Activated CD4-positive, CD25-positive, alpha-beta regulatory T cell treated with anti-CD3 and anti-CD28 coated beads, Interleukin-2, amount 50 U/mL, for 16 hours (primary cell): ENCODE results near the gene ITCH.
"Not testable (repeated sequence)": the region's sequence is repeated elsewhere in the genome, so short reads cannot be mapped to it uniquely, and the experiment has no call there.

Source experiments
- DNase-seq: peaks from one replicate; pipeline ENCODE4 v3.0.0-alpha.2; 2020; ENCODE audit warnings: low read depth, low spot score

Gene ITCH

DNA sequence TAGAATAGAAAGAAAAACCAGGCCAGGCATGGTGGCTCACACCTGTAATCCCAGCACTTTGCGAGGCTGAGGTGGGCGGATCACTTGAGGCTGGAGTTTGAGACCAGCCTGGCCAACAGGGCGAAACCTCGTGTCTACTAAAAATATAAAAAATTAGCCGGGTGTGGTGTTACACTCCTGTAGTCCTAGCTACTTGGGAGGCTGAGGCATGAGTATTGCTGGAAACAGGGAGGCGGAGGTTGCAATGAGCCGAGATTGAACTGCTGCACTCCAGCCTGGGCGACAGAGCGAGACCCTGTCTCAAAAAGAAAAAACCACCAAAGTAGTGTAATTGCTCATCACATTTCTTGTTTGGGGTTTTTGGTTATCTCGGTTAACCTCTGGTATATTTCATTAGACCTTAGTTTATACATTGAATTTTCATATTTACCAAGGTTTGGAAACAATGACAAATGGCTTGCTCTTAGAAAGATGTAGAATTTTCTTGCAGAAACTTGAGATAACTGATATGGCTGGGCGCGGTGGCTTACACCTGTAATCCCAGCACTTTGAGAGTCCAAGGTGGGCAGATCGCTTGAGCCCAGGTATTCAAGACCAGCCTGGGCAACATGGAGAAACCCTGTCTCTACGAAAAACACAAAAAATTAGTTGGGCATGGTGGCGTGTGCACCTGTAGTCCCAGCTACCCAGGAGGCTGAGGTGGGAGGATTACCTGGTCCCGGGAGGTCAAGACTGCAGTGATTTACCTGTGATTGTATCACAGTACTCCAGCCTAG is 14.2 kb downstream of the ITCH start:
- DNase-seq: no peak

- DNase-seq: no peak
Observed at GRCh38 chr20:34382174-34382573, 19.1 kb downstream of the ITCH start.

DNA sequence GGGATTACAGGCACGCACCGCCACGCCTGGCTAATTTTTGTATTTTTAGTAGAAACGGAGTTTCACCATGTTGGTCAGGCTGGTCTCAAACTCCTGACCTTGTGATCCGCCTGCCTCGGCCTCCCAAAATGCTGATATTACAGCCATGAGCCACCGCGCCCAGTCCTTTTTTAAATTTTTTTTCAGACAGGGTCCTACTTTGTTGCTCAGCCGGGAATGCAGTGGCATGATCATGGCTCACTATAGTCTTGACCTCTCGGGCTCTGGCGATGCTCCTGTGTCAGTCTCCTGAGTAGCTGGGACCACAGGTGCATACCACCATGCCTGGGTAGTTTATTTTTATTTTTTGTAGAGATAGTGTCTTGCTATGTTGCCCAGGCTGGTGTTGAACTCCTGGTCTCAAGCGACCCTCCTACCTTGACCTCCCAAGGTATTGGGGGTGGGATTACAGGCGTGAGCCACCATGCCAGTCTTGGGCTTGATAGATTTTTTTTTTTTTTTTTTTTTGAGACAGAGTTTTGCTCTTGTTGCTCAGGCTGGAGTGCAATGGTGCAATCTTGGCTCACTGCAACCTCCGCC is 19.9 kb downstream of the ITCH start:
- not testable (repeated sequence) for DNase-seq

DNA sequence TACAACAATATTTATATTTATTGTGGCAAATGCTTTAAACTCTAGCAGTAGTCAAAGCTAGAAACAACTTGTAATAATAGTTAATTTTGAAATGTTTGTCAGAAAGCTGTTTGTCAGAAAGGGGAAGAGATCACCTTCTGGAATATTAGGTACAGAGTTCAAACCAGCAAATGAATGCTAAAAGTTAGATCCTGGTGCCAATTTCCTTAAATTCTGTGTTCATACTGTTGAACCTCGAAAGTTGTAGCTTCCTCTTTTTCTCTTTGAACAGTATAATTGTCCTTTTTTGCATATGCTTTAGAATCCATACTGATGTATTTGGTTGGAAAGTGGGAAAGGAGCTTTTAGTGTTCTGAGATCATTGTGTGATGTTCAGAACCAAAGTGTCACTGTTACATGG is 22.4 kb downstream of the ITCH start:
- DNase-seq: no peak

DNA sequence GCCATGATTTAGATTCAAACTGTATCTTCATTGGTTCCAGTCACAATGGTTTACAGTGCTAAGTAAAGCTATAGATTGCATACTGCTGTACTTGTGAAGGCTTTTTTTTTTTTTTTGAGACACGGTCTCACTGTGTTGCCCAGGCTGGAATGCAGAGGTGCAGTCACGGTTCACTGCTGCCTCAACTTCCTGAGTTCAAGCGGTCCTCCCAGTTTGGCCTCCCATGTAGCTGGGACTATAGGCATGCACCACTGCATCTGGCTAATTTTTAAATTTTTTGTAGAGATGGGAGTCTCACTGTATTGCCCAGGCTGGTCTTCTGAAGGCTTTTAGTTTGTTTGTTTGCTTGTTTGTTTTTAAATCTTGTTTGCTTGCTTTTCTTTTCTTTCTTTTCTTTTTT is 24.9 kb downstream of the ITCH start:
- DNase-seq: no peak

DNA sequence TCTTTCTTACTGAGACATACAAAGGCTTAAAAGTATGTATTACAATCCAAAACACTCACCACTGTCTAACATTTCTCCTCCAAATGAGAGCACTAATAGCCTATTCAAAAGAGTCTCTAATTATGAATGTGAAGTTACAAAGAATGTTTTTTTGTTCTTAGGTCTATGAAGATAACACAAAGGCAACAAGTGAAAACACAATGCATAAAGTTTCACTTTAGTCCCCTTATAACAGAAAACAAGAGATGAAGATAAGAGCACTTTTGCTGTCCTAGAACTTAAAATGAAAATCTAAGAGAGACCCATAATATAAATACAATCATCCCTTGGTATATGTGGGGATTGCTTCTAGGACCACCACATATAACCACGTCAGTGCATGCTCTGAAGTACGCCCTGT is 25.6 kb downstream of the ITCH start:
- no peak for DNase-seq

DNA sequence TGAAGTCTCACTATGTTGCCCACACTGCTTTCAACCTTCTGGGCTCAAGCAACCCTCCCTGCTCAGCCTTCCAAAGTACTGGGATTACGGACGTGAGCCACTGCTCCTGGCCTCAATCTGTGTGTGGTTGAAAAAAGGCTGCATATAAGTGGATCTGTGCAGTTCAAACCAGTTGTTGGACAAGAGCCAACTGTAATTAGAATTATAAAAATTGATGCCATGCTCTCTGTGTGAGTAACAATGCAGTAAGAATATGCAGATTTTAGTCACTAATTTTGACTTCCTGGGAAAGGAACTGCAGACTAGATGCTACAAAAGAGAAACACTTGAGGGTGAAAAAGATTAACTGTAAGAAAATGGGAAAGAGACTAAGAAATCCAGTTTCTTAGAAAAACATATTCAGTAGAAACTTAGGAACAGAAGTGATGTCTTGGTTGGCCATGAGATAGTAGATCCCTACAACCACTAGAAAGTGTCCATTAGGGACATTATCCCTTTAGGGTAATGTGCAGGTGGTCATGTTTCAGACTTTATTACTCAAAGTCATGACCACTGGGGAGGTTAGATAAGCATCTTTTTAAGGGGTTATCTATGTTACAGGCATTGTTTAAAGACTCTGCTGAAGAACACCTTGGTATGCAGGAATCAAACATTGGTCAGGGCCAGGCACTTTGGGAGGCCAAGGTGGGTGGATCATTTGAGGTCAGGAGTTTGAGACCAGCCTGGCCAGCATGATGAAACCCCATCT is 26.3 kb downstream of the ITCH start:
- DNase-seq: no peak

DNA sequence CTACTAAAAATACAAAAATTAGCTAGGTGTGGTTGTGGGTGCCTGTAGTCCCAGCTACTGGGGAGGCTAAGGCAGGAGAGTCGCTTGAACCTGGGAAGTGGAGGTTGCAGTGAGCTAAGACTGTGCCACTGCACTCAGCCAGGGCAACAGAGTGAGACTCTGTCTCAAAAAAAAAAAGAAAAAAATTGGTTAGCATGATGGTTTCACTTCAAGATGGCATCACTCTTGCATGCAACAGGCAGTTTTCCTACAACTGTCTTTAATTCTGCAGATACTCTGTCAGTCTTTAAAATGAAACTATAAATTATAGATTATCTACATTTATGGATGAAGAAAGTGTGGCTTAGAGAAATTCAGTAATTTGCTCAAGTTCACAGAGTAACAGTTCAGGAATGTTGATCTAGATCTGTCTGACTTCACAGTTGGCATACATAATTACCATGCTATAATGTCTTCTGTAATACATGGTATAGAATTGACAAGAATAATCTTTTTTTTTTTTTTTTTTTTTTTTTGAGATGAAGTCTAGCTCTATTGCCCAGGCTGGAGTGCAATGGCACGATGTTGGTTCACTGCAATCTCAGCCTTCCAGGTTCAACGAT is 27.0 kb downstream of the ITCH start:
- no peak for DNase-seq

DNA sequence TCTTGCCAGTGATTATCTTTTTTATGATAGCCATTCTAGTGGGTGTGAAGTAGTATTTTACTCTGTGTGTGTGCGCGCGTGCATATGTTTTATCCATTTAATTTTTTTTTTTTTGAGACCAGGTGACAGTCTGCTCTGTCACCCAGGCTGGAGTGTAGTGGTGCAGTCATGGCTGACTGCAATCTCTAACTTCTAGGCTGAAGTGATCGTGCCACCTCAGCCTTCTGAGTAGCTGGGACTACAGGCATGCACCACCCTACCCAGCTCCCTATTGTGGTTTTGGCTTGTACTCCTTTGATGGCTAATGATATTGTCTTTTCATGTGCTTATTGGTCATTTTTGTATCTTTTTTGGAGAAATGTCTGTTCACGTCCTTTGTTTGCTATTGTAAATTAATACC is 33.3 kb downstream of the ITCH start:
- DNase-seq: no peak

GRCh38 chr20:34397096-34397495 is 34.0 kb downstream of the ITCH start:
- no peak for DNase-seq

DNA sequence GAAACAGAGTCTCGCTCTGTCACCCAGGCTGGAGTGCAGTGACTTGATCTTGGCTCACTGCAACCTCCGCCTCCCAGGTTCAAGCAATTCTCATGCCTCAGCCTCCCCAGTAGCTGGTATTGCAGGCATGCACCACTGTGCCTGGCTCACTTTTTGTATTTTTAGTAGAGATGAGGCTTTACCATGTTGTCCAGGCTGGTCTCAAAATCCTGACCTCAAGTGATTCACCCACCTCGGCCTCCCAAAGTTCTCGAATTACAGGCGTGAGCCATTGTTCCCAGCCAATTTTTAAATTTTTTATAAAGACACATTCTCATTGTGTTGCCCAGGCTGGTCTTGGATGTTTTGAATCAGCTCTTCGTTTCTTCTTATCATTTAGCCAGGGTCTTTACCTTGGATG is 37.7 kb downstream of the ITCH start:
- not testable (repeated sequence) for DNase-seq

DNA sequence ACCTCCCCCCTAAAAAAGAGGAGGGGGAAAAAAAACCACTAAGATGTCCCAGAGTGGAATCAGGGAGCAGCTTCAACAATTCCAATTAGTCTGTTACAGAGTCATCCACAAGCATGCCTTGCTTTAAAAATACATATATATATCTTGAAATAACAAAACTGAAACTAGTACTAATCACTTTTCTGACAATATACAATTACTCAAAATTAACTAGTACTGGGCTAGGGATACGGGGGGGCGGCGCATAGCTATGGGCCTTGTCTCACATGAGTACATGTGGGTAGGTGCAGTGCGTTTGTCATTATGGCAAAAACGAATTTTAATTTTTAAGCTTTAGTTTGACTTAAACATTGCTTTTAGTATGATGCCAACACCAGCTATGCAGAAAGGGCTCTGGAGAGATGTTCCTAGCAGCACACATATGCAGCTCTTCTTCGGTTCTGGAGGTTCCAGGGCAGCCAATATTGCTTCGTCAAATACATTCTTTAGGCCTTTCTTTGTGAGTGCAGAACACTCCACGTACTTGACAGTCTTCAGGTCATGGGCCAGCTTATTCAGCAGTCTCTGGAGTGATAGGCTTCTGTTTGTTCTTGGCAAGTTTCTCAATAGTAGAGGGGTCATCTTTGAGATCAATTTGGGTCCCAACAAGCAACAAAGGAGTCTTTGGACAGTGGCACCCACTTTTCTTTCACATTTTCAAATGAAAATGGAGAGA is 38.8 kb downstream of the ITCH start:
- no peak for DNase-seq

GRCh38 chr20:34402461-34402860 is 39.4 kb downstream of the ITCH start:
- DNase-seq: no peak

- DNase-seq: no peak
Observed at GRCh38 chr20:34403063-34403827, 40.2 kb downstream of the ITCH start.

GRCh38 chr20:34403908-34404307 is 40.8 kb downstream of the ITCH start:
- DNase-seq: no peak

GRCh38 chr20:34404803-34405202 is 41.7 kb downstream of the ITCH start:
- no peak for DNase-seq

- DNase-seq: not testable (repeated sequence)
Observed at GRCh38 chr20:34405247-34405651, 42.2 kb downstream of the ITCH start.

GRCh38 chr20:34405942-34406341 is 42.9 kb downstream of the ITCH start:
- DNase-seq: not testable (repeated sequence)

DNA sequence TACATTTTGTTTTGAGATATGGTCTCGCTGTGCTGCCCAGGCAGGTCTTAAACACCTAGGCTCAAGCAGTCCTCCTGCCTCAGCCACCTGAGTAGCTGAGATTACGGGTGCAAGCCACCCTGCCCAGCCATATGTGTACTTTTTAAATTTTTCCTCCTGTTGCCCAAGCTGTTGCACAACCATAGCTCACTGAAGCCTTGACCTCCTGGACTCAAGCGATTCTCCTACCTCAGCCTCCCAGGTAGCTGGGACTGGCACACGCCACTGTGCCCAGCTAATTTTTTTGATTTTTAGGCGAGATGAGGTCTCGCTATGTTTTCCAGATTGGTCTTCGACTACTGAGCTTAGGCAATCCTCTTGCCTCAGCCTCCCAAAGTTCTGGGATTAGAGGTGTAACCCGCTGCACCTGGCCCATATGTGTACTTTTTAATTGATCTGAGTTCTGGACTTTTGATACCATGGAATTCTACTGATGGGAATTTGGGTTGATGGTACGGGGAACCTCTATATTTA is 44.9 kb downstream of the ITCH start:
- no peak for DNase-seq

DNA sequence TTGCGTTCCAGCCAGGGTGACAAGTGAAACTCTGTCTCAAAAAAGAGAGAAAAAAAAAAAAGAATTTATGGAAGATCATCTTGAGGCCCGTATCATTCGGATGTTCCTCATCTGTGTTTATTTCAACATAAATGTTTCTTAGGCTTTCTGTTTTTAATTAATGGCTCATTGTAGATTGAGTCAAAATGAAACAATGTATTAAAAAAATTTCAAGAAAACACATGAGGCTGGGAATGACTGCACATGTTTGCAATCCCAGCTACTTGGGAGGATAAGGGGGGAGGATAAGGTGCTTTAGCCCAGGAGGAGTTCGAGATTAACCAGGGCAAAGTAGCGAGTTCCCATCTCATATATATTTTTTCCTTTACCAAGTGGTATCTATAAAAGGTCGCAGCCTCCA is 47.3 kb downstream of the ITCH start:
- no peak for DNase-seq

DNA sequence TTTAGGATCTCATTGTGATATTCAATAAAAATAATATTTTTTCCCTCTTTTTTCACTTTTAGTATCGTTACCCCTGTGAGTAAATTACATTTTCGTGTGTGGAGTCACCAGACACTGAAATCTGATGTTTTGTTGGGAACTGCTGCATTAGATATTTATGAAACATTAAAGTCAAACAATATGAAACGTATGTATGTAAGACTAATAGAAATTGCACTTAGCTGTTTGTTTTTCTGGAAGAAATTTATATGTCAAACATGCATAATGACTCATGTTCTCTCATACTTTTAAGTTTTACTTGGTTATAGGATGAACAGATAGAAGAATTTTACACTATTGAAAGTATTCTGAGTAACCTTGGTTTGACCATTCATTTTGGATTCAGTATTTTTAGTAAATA is 49.4 kb downstream of the ITCH start:
- no peak for DNase-seq
